ENCODE results near the gene CROT.

Gene CROT

GRCh38 chr7:87413951-87414793 lies 68.7 kb downstream of the CROT start:
- no peak for DNase-seq (ENCODE audit: low spot score)
- TF ChIP-seq, protein P1, sequence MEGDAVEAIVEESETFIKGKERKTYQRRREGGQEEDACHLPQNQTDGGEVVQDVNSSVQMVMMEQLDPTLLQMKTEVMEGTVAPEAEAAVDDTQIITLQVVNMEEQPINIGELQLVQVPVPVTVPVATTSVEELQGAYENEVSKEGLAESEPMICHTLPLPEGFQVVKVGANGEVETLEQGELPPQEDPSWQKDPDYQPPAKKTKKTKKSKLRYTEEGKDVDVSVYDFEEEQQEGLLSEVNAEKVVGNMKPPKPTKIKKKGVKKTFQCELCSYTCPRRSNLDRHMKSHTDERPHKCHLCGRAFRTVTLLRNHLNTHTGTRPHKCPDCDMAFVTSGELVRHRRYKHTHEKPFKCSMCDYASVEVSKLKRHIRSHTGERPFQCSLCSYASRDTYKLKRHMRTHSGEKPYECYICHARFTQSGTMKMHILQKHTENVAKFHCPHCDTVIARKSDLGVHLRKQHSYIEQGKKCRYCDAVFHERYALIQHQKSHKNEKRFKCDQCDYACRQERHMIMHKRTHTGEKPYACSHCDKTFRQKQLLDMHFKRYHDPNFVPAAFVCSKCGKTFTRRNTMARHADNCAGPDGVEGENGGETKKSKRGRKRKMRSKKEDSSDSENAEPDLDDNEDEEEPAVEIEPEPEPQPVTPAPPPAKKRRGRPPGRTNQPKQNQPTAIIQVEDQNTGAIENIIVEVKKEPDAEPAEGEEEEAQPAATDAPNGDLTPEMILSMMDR (IDR thresholded peaks at IDR 0.05; ENCODE audit: extremely low read depth, missing control alignments) = no peak

- TF ChIP-seq, protein P1 (IDR thresholded peaks at IDR 0.05; ENCODE audit: extremely low read depth, missing control alignments) = no peak
- DNase-seq (ENCODE audit: low spot score) = no peak
Measured at GRCh38 chr7:87414794-87415188, 69.3 kb downstream of the CROT start.

GRCh38 chr7:87416682-87417587 lies 71.5 kb downstream of the CROT start:
- peak; percentile 41 for DNase-seq (ENCODE audit: low spot score)
- TF ChIP-seq, protein P1 (IDR thresholded peaks at IDR 0.05; ENCODE audit: extremely low read depth, missing control alignments) = peak; percentile 23

DNA sequence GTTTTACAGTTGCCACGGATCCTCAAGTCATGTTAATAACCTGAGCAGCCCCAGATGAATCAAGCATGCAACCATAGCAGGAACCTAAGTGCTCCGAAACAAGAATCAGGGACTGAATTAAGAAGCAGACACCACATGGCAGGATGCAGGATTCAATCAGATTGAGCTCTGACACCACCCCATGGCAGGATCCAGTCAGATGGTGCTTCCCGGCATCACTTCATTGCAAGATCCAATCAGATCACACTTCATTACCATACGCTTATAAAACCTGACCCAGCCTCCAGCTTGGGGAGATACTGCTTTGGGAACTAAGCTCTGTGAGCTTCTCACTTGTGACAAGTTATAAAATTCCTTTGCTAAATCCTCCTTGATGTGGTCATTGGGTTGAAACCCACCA lies 74.7 kb downstream of the CROT start:
- TF ChIP-seq, protein P1 (IDR thresholded peaks at IDR 0.05; ENCODE audit: extremely low read depth, missing control alignments) = no peak
- no peak for DNase-seq (ENCODE audit: low spot score)

GRCh38 chr7:87424075-87424474 lies 78.6 kb downstream of the CROT start:
- no peak for DNase-seq (ENCODE audit: low spot score)
- TF ChIP-seq, protein P1 (IDR thresholded peaks at IDR 0.05; ENCODE audit: extremely low read depth, missing control alignments) = no peak

- TF ChIP-seq, protein P1 (IDR thresholded peaks at IDR 0.05; ENCODE audit: extremely low read depth, missing control alignments) = no peak
- DNase-seq (ENCODE audit: low spot score) = no peak
Measured at GRCh38 chr7:87426160-87426559, 80.7 kb downstream of the CROT start.

DNA sequence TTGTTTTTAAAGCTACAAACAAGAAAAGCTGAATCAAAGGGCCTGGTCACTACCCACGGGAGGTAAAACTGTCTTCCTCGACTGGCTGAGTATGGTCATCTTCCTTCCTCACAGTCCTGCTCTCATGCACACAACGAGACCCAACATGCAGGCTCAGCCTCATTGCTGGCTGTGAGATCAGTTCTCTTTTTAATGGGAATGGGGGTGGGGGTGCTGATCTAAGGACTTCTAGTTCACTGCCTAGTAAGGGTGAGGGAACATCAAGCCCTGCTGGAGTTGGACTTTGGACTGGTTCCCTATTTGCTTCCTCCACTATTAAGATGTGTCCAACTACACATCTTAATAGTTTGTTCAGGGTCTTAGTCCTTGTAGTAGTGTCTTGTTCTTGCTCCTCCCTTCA lies 81.8 kb downstream of the CROT start:
- DNase-seq (ENCODE audit: low spot score) = no peak
- TF ChIP-seq, protein P1 (IDR thresholded peaks at IDR 0.05; ENCODE audit: extremely low read depth, missing control alignments) = no peak
